GM18526 (cell line): ENCODE measurements around the gene LY6G5B.

ENCODE experiments used
- POLR2A ChIP-seq: IDR thresholded peaks from 3 replicates; pipeline ENCODE4 v1.6.1; 2011; ENCODE audit not compliant: insufficient read length; ENCODE audit errors: extremely low read depth

Gene LY6G5B

GRCh38 chr6:31669676-31670075 lies at the start of gene LY6G5B:
Gene LY6G5B (plus strand): TSS chr6:31669976. CDS start chr6:31670951, 975 bp downstream.
- no peak for TF ChIP-seq POLR2A

- TF ChIP-seq POLR2A, result peak; percentile 49
Observed at GRCh38 chr6:31620586-31621319, 49.0 kb upstream of the LY6G5B start, which contains the start of gene PRRC2A. Gene PRRC2A (plus strand): TSS chr6:31620715. CDS start chr6:31622790, 2,075 bp downstream.

GRCh38 chr6:31621320-31621939 lies 48.3 kb upstream of the LY6G5B start:
- no peak for TF ChIP-seq POLR2A

GRCh38 chr6:31621991-31622390 lies 47.8 kb upstream of the LY6G5B start:
- TF ChIP-seq POLR2A, result no peak

GRCh38 chr6:31622684-31623091 lies 47.1 kb upstream of the LY6G5B start:
- no peak for TF ChIP-seq POLR2A

- no peak for TF ChIP-seq POLR2A
Observed at GRCh38 chr6:31624070-31624469, 45.7 kb upstream of the LY6G5B start.

GRCh38 chr6:31626952-31627351 lies 42.8 kb upstream of the LY6G5B start:
- no peak for TF ChIP-seq POLR2A

- TF ChIP-seq POLR2A, result no peak
Observed at GRCh38 chr6:31627690-31628287, 42.0 kb upstream of the LY6G5B start.

GRCh38 chr6:31629014-31629413 lies 40.8 kb upstream of the LY6G5B start:
- TF ChIP-seq POLR2A, result no peak

- TF ChIP-seq POLR2A, result no peak
Observed at GRCh38 chr6:31630177-31630934, 39.4 kb upstream of the LY6G5B start.

GRCh38 chr6:31631209-31631608 lies 38.6 kb upstream of the LY6G5B start:
- no peak for TF ChIP-seq POLR2A

- no peak for TF ChIP-seq POLR2A
Observed at GRCh38 chr6:31631681-31632278, 38.0 kb upstream of the LY6G5B start.

GRCh38 chr6:31632279-31632946 lies 37.4 kb upstream of the LY6G5B start:
- no peak for TF ChIP-seq POLR2A

- TF ChIP-seq POLR2A, result no peak
Observed at GRCh38 chr6:31633447-31633846, 36.3 kb upstream of the LY6G5B start.
